Measurements from ENCODE around the gene PRMT5. TPM values are rescaled to one million over a fixed set of nuclear protein-coding genes. Genes with fewer than 3 reads are reported as not detected.
A peak's percentile ranks its signal among the peaks of the same experiment; 100 is the strongest.
"Not testable (repeated sequence)": the region's sequence is repeated elsewhere in the genome, so short reads cannot be mapped to it uniquely, and the experiment has no call there.

Gene PRMT5
- 90.1 TPM for polyA plus RNA-seq (2013, experiment 1 of 2; ENCODE audit: insufficient read length)
- 93.6 TPM for polyA plus RNA-seq (2013, experiment 2 of 2; ENCODE audit: insufficient read length)

DNA sequence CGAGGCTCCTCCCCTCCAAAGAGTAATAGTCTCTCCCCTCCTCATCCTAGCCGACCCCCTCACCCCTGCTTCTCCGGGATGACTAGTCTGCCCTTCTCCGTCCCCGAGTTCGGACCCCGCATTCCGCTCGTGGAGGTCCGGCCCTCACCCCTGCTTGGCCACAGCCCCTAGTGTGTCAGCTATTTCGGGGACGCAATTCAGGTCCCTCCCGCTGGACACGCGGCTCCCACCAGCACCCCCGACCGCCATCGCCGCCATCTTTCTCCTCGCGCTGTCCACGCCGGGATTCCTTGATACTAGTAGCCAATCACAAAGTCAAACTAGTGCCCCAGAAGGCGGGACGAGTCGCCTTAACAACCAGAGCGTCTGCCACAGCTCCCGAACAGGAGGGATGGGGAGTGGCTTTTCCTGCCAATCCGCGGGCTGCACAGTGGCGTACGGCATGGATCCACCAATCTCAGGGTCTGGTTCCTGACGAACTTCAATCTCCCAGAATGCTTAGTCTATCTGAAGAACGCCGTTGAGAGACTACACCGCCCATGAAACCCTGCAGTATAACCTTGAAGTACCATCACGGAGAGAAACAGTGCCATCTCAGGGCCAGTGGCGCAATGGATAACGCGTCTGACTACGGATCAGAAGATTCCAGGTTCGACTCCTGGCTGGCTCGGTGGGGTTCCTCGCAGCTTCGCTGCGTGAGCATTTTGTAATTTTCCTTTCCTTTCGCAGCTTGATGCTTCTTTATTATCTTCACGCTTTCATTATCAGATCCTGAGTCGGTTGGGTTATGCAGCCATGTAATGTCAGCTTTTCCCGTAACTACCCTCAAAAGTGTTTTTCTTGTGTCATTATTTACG, at the start of gene PRMT5:
TSS of gene PRMT5 (minus strand) at position 273 of the 857 bp plus-strand sequence. CDS start at position 258, 15 bp downstream.
- DNase-seq: peak; percentile 100

GRCh38 chr14:22978487-22978837, 49.3 kb upstream of the PRMT5 start:
- DNase-seq: no peak

DNA sequence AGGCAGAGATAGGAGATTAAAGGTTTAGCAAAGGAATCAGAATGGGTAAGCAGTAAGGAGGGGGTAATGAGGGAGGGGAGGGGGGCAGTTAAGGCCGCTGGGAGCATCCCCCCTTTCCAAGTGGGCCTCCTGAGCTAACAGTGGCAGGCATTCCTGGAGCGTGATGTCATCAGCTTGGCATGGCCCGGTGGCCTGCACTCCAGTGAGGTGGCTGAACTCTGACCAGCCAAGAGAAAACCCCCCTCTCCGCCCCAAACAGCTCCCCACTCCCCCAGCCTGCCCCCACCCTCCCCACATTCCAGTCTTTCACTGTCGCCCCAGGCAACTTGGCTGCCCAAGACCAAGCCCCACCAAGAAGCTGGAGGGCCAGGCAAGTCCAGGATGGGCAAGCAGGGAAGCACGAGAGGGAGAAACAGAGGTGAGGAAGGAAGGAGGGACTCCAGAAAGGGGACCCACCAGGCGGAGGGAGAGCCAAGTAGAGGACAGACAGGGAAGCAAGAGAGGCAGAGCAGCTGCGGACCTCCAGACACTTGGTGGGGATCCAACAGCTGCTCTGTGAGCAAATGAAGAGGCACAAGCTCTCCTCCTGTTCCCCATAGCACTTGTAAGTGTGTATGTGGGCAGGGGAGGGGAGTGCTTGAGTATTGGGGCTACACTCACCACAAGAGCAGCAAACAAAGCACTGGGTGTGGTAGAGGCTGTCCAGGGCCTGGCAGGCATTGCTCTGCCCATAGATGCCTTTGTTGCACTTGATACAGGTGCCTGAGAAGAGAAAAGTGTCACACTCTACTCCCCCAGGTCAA, 48.7 kb upstream of the PRMT5 start:
- peak; percentile 88 for DNase-seq

GRCh38 chr14:22977434-22977683, 48.2 kb upstream of the PRMT5 start:
- DNase-seq: no peak

GRCh38 chr14:22976620-22977433, 47.7 kb upstream of the PRMT5 start:
- peak; percentile 79 for DNase-seq

- DNase-seq: no peak
These were observed 45.5 kb upstream of the PRMT5 start for GRCh38 chr14:22974530-22975313.

DNA sequence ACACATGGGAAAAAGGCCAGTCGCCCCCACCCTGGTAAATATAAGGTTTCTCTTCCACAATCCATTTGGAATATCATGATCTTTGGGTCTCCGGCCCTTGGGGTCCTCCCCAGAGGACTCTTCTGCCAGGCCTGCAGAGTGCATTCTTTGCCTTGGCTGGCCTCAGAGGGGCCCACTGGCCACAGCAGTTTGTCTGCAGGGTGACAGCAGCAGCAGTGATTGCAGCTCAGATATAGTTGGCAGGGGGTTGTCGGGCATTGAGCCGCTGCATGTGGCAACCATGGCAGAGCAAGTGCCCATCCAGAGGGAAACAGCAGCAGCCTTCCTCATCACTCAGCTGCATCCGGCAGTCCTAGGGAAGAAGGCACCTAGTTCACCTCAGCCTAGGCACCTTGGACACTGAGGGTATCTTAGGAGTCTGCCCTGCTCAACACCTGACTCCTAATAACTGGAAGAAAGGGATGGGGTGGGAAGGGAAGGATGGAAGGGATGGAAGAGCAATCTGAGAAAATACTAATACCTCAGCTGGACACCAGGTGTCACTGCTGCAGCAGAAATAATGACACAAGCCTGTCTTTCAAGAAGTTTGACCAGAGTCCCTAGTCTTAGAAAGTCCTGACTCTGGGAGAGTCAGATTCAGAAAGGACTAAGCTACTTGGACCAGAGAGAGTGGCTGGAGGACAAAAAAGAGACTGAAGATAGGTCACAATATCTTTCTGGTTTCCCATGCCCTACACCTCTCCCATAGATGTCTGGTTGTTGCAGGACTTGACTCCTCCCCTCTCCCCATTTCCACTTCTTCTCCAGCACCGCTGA, 44.2 kb upstream of the PRMT5 start:
- peak; percentile 66 for DNase-seq

DNA sequence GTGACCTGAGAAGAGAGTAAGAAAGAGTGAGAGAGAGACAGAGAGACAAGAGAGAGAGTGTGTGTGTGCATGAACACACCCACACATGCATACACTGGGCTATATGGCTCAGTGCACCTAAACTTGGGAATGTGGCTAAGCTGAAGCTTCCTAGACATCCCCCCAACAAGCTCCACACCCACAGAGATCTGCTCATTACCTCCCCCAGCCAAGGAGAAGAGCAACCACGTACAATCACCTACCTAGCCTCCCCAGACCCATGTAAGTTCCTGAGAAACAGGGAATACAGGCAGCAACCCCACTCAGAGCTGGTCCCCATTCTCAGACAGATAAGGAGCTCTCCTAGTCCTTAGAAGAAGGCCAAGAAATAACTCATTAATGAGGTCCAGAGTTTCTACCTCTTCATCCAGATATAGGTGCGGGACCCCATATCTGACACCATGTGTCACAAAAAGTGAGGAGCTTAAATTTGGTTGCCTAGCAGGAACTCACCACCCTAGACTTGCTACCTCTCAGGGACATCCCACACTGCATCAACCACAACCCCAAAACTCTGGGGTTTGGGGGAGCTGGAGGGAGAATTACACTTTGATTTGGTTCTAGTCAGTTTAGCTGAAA, 43.2 kb upstream of the PRMT5 start:
- DNase-seq: no peak

DNA sequence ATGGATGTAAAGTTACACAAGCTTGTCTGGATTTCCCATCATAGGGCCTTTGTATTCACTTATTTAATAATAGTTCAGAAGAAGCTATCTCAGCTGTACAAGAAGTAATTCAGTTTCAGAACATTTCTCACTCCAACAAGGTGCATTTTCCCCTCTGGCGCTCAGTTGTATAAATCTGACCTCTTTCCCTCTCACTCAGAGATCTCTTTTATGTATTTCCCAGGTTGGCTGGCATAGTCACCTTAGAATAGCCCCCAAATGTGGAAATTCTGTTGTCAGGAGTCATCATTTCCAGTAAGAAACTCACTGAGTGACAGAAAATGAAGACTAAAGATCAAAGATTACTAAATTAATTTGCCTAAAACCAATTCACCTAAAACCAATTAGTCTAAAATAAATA, 42.0 kb upstream of the PRMT5 start:
- no peak for DNase-seq

DNA sequence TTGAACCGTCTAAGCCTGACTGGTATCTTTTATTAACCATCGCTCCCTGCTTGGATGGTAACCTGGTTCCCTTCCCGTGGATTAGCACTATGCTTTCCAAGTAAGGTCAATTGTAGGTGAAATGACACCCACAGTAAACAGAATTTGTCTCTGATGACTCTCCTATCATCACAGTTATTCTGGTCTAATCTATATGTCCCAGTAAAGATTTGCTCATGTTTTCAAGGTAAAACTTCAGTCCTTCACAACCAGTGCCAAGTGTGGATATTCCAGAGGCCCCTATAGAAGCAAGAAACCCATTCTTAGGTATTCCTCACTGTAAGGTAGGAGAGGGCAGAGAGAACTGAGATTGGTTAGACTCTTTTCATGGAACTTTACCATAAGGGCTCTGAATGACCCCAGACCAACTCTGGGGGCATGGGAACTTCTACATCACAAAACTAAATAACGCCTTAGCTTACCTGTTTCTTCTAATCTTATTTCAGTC, 37.6 kb upstream of the PRMT5 start:
- DNase-seq: no peak

- not testable (repeated sequence) for DNase-seq
These were observed 37.0 kb upstream of the PRMT5 start for GRCh38 chr14:22965916-22966782.

DNA sequence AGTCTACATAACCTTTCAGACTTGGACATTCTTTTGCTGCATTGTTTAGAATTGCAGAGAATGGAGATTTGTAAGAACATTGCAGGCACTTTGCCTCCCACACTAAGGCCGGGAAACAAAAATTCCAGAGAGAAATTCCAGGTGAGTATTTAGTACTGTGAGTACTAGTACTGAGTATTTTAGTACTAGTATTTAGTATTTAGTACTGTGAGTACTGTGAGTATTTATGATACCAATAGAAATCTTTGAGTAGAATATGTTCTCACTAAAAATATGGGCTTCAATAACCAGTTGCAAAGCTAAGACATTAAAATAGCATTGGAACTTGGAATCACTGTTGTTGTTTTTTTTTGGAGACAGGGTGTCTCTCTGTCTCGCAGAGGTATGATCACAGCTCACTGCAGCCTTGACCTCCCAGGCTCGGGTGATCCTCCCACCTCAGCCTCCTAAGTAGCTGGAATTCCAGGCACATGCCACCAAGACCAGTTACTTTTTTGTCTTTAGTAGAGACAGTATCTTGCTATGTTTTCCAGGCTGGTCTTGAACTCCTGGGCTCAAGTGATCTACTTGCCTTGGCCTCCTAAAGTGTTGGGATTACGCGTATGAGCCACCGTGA, 33.0 kb upstream of the PRMT5 start:
- no peak for DNase-seq

GRCh38 chr14:22955702-22956569, 26.8 kb upstream of the PRMT5 start:
- DNase-seq: no peak

GRCh38 chr14:22952418-22952817, 23.2 kb upstream of the PRMT5 start:
- DNase-seq: no peak

GRCh38 chr14:22951795-22952194, 22.6 kb upstream of the PRMT5 start:
- not testable (repeated sequence) for DNase-seq

GRCh38 chr14:22945642-22946041, 16.5 kb upstream of the PRMT5 start:
- DNase-seq: no peak

GRCh38 chr14:22939684-22940083, 10.5 kb upstream of the PRMT5 start:
- peak; percentile 65 for DNase-seq

- DNase-seq: no peak
These were observed 6.0 kb upstream of the PRMT5 start for GRCh38 chr14:22935156-22935555.

Measured in fibroblast of skin of abdomen (primary cell).